Esophagus mucosa (tissue), 1 donor: ENCODE measurements around the gene TMPRSS4. TPM values are rescaled to one million over a fixed set of nuclear protein-coding genes. Genes with fewer than 3 reads are reported as not detected.
"Not testable (repeated sequence)": the region's sequence is repeated elsewhere in the genome, so short reads cannot be mapped to it uniquely, and the experiment has no call there.

ENCODE experiments used
- ATAC-seq: fragments of 200-7000 bp; cut with Tn5 transposase; one replicate; pipeline ENCODE4 v1.9.1; 2020
- total RNA-seq: library from RNA; stranded (reverse); gene quantifications from one replicate; pipeline ENCODE4 v1.2.4, GENCODE V29; 2023
- donor health status: DM: yes; HTN: yes; CAD: no.

Gene TMPRSS4
- total RNA-seq, 1 donor from 2014 or later = 208 TPM

GRCh38 chr11:118056806-118057205 lies 20.1 kb upstream of the TMPRSS4 start:
- ATAC-seq = no peak

- ATAC-seq = no peak
These were observed 19.4 kb upstream of the TMPRSS4 start for GRCh38 chr11:118057251-118058145.

GRCh38 chr11:118058311-118059245 lies 18.3 kb upstream of the TMPRSS4 start:
- ATAC-seq = peak; percentile 27

GRCh38 chr11:118059246-118059940 lies 17.5 kb upstream of the TMPRSS4 start:
- no peak for ATAC-seq

GRCh38 chr11:118060081-118060661 lies 16.7 kb upstream of the TMPRSS4 start:
- peak; percentile 24 for ATAC-seq

GRCh38 chr11:118060869-118061268 lies 16.0 kb upstream of the TMPRSS4 start:
- ATAC-seq = peak; percentile 57

GRCh38 chr11:118061586-118062125 lies 15.2 kb upstream of the TMPRSS4 start:
- ATAC-seq = no peak

GRCh38 chr11:118062181-118062580 lies 14.7 kb upstream of the TMPRSS4 start:
- not testable (repeated sequence) for ATAC-seq

- ATAC-seq = not testable (repeated sequence)
These were observed 14.2 kb upstream of the TMPRSS4 start for GRCh38 chr11:118062631-118063030.

- peak; percentile 33 for ATAC-seq
These were observed 11.9 kb upstream of the TMPRSS4 start for GRCh38 chr11:118064956-118065355.

- ATAC-seq = no peak
These were observed 11.5 kb upstream of the TMPRSS4 start for GRCh38 chr11:118065384-118065783.

- ATAC-seq = no peak
These were observed 9.9 kb upstream of the TMPRSS4 start for GRCh38 chr11:118067006-118067405.

- no peak for ATAC-seq
These were observed 8.5 kb upstream of the TMPRSS4 start for GRCh38 chr11:118068206-118068944.

GRCh38 chr11:118068945-118069612 lies 7.8 kb upstream of the TMPRSS4 start:
- ATAC-seq = no peak

GRCh38 chr11:118071416-118072030 lies 5.4 kb upstream of the TMPRSS4 start:
- ATAC-seq = no peak

GRCh38 chr11:118073554-118073953 lies 3.3 kb upstream of the TMPRSS4 start:
- no peak for ATAC-seq

GRCh38 chr11:118074091-118074685 lies 2.7 kb upstream of the TMPRSS4 start:
- no peak for ATAC-seq

- peak; percentile 74 for ATAC-seq
These were observed 2.1 kb upstream of the TMPRSS4 start for GRCh38 chr11:118074785-118075184.

- peak; percentile 14 for ATAC-seq
These were observed 2.1 kb downstream of the TMPRSS4 start for GRCh38 chr11:118078911-118079411.
